HG02678 (cell line): ENCODE measurements around the gene TEX11.

Source experiments
- ATAC-seq: cut with Tn5 transposase; IDR thresholded peaks from one replicate; pipeline ENCODE4 v1.9.1; 2021; ENCODE audit warnings: mild to moderate bottlenecking, moderate library complexity; ENCODE audit not compliant: unreplicated experiment

The TEX11 gene

DNA sequence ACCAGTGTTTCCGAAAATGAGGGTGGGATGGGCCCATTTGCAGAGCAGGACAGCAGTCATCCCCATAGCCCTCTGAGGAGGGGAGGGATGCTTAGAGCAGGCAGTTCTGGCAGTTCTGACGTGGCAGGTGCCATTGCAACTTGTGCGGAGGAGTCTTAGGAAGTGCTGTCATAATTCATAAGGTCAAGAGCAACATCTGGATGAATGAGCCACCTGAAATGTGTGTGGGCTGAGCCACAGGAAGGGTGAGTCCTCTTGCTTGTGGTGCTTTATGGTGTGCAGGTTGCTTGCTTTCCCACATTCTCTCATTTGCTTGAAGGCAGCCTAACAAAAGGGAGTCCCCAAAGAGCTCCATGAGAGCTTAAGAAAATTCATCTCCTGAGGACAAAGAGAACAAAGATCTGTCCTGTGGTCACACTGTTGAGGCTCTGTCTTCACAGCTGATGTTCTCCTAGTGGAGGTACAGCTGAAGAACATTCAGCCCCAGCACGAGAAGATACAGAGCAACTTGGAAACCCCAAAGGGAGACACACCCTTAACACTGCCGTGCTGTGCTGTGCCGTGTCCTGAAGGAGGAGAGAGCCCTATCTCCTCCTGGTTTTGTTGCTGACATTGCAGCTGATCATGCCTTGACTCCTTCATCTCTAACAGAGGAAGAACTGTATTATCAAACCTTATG is 403.6 kb downstream of the TEX11 start:
- ATAC-seq: no peak

DNA sequence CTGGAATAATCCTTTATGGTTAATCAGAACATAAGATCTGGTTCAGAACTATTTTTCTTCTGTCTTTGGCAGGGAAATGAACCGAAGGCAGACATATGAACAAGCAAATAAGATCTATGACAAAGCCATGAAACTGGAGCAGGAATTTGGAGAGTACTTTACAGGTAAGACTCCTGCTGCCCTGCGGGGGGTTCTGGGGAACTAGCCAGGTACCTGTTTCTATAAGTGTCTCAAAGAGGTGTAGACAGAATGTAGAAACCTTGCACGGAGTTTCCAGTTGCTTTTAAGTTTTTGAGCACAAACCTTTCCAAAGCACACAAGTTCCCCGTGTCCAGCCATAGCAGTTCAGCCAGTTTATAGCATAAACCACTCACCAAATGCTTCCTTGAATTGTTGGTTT is 407.7 kb downstream of the TEX11 start:
- no peak for ATAC-seq

DNA sequence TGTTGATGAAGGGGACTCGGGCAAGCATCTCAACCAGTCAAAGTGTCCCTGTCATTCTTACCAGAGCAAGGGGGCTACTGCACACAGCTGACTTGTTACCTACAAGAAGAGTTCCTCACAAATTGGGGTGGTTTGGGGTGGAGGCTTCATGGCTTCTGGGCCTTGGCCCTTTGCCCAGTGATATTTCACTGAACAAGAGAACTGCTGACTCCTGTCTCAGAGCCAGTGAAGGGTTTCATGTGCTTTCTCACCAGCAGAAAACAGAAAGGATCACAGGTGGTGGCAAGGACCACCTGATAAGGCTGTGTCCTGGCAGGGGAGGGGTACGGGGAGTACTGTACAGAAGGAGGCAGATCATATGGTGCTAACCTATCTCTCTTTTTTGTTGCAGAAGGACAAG is 410.4 kb downstream of the TEX11 start:
- ATAC-seq: no peak

DNA sequence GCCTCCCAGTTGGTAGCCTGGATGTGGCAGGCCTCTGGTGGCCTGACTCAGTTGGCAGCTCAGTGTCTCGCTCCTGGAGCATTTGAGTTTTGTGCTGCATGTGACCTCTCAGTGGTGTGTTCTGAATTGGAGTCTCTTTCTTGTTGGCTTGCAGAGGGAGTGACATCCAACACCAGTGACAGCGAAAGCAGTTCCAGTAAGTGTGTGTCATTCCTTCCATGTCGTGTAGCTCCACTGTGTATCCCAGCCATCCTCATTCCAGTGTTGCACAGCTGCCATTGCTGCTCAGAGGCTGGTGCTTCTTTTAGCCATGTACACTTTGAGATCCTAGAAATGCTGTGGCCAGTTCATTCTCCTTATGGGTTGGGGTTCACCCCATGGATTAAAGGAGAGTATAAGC is 411.5 kb downstream of the TEX11 start:
- ATAC-seq: no peak

DNA sequence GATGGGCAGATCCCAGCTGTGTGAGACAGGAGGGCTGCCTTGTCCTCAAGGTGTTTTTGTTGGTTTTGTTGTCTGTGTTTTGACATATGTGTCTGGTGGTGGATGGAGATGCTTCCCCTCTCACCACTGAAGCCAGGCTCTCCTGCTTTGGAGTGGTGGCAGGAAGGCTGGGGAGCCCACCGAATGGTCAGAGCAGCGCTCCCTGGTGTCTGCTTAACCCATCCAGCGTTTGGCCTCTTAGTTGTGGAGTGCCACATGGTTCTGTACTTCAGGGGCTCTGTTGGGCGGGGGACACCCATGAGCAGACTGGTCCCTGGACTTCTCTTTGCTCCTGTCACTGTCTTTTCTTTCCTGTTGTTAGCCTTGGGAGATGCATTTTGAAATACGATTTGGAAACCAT is 412.0 kb downstream of the TEX11 start:
- ATAC-seq: no peak

- ATAC-seq: no peak
Observed at GRCh38 chrX:70494441-70494840, 414.1 kb downstream of the TEX11 start.

GRCh38 chrX:70488856-70489255 is 419.7 kb downstream of the TEX11 start:
- ATAC-seq: no peak

DNA sequence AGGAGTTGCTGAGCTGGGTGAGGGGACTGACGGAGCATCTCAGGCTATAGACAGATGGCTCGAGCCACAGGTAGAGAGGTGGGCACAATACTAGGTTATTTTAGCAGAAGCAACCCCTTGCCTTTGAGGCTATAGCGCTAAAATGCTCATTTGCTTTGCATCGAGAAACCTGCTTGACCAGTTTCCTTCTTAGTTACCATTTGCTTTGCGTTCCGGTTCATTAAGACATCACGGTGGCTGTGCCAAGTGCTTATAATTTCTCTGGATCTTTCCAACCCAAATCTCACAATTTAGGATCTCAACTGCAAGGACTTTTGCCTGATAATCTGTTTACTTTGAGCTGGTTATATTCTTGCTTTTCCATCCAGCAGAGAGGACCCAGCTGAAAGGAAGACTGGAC is 423.0 kb downstream of the TEX11 start:
- no peak for ATAC-seq

- no peak for ATAC-seq
Observed at GRCh38 chrX:70482300-70482699, 426.2 kb downstream of the TEX11 start.

DNA sequence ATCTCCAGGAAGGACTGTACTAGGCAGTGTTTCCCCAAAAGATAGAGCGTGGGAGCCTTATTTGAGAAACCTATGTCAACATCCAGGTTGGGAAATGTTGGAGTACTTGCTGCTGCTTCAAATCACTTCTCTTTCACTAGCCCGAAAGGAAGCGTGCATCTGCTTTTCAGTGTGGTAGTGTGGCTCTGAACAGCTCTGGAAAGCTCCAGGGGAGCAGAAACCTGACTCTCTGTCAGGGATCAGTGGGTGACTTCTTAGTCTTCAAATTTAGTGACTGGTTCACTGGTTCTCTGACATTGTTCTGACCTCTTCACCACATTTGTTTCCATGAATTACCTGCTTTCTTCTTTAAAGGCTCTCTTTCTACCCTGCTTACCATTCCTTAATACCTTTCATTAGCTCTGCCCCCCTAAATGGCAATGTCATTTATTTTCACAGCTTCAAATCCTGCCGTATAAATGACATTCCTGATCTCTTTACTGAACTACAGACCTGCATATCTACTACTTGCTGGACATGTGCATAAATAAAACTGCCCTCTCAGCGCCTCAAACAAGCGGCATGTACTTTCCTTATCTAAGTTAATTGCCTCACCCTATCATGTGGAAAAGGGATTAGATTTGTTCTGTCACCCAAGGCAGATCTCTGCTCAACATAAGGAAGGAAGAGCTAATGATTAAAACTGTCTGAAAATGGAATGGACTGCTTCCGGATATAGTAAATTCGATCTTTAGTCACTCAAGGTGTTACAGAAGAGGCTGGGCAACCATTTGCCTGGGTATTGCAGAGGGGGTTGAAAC is 426.8 kb downstream of the TEX11 start:
- ATAC-seq: no peak

- ATAC-seq: no peak
Observed at GRCh38 chrX:70480660-70481018, 427.9 kb downstream of the TEX11 start.

DNA sequence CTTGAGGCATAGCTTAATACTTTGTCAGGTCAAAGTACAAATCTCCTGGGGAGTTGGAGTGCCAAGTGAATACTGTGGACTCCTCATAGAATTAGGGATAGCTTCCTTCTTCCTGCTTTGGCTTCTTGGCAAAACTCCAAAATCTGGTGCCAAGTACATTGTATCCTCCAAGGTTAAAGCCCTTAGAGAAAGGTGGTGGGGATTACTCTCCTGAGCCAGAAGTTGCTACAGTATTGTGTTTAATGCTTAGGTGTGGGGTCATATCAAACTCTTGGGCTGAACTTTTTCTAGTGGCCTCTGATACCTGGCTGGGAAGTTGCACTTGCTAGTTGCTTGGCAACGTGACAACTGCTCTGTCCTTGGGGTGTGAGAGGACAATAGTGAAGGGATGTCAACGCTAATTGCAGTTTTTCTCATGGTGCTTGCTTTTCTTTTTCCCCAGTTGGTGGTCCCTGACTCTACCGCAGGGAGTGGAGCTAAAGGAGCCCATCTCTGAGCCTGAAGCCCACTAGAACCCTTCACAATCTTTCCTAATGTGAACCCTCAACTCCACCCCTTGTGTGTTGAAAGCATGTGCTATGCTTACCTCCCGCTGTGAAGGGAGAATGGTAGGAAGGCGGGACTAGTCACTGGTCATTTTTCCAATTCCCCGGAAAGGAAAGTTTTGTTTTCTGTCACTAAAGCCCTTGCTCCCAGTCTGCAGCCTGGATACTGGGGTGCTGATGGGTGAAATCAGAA is 428.4 kb downstream of the TEX11 start:
- no peak for ATAC-seq

DNA sequence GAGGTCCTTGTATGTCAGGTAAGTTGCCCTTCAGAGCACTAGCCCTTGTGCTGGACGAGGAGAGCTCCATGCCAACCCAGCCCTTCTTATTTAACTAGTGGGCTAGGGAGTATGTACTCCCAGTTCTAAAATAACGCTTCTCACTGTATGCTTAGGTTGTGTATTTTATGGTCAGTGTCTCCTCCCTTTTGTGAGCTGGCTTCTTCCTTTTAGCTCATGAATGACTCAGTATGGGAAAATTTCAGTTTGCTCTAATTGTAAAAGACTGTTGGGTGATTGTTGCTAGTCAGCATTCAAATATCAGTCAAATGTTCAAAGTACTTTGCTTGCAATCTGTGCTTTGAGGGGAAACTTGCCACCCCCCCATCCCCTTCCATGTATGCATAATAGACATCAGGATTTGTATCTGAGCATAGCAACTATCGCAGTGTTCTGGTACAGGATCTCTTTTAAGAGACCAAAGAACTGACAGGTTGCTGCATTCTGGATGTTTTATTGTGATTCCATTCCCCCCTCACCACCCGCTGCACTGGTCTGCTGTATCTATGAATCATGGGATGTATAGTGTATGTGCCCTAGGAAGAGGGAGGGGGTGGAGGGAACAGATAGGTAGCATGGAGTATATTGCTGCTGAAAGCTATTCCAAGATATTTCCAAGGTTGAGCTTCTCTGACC is 429.1 kb downstream of the TEX11 start:
- no peak for ATAC-seq
